HepG2 (cell line): ENCODE data around the gene KIF27. TPM values are rescaled to one million over a fixed set of nuclear protein-coding genes. Genes with fewer than 3 reads are reported as not detected.

Source experiments
- ATAC-seq: fragments of 200-7000 bp; cut with Tn5 transposase; 3 replicates; pipeline ENCODE4 v1.9.1; 2020; ENCODE audit warnings: mild to moderate bottlenecking, moderate library complexity
- BruUV-seq: library from RNA; stranded (reverse); fragments of 400-500 nt; replicated peaks from 2 replicates; lab custom pipeline; 2021; lab: Mats Ljungman, UMichigan
- CTCF ChIA-PET: fragments of 300-600 bp; formaldehyde crosslinking; extraction: SDS; loops from one replicate; lab custom pipeline; 2021; ENCODE audit warnings: low total read pairs, inconsistent platforms, low intra/inter-chr PET ratio; lab: Yijun Ruan, JAX
- POLR2A ChIA-PET: fragments of 350-600 bp; sonication (Branson Sonifier 250); formaldehyde crosslinking; loops from one replicate; lab custom pipeline; 2020; ENCODE audit warnings: antibody characterized with exemption, inconsistent platforms; lab: Yijun Ruan, JAX
- DNase-seq: peaks from one replicate; pipeline ENCODE4 v3.0.0-alpha.2; 2015; ENCODE audit warnings: low spot score
- FAIRE-seq: peaks from 3 replicates; lab custom pipeline; 2011; peaks lifted over from hg19 to GRCh38; lab: Jason Lieb, UNC
- H2AFZ ChIP-seq: one replicate; pipeline ENCODE4 v1.6.1; 2011; ENCODE audit warnings: low read length, inconsistent platforms
- H3K27ac ChIP-seq: fragments of 300-600 bp; 3 replicates; pipeline ENCODE4 v1.8.0; 2011; ENCODE audit warnings: mixed run types, mild to moderate bottlenecking, mixed read lengths, low read length, inconsistent platforms; ENCODE audit not compliant: insufficient read depth; ENCODE audit errors: extremely low read length
- H3K27me3 ChIP-seq, 2 experiments: fragments of 200-600 bp in 1 of 2; 2 replicates in 1 of 2; 3 replicates in 1 of 2; pipeline versions ENCODE4 v1.6.0 to v1.8.0; 2011; ENCODE audit warnings: low read length in 2 of 2, mild to moderate bottlenecking in 2 of 2, moderate library complexity in 2 of 2, inconsistent platforms in 1 of 2; ENCODE audit not compliant: insufficient read depth in 2 of 2, control insufficient read depth in 1 of 2
- H3K36me3 ChIP-seq, 2 experiments: fragments of 200-600 bp in 1 of 2; replicated peaks in 1 of 2; 2 replicates in 1 of 2; 3 replicates in 1 of 2; pipeline versions ENCODE4 v1.5.1 to v1.8.0; 2011; ENCODE audit warnings: low read length in 2 of 2, inconsistent platforms in 1 of 2; ENCODE audit not compliant: insufficient read depth in 2 of 2, control insufficient read depth in 1 of 2
- H3K4me1 ChIP-seq: 2 replicates; pipeline ENCODE4 v1.5.1; 2012; ENCODE audit warnings: low read length, inconsistent platforms; ENCODE audit not compliant: insufficient read depth
- H3K4me2 ChIP-seq: 2 replicates; pipeline ENCODE4 v1.6.0; 2011; ENCODE audit warnings: low read depth, low read length, inconsistent platforms
- H3K4me3 ChIP-seq, 3 experiments: fragments of 200-600 bp in 1 of 3; sonication (generic), shearing (Covaris generic) in 1 of 3; replicated peaks in 1 of 3; 2 replicates each; pipeline ENCODE4 v1.5.1; 2011 to 2016; ENCODE audit warnings: low read length in 3 of 3, inconsistent platforms in 2 of 3, low read depth in 2 of 3, mild to moderate bottlenecking in 2 of 3, control low read depth in 1 of 3, mixed read lengths in 1 of 3; ENCODE audit not compliant: insufficient read depth in 1 of 3
- H3K79me2 ChIP-seq: one replicate; pipeline ENCODE4 v1.6.1; 2011; ENCODE audit warnings: low read length, inconsistent platforms; ENCODE audit not compliant: insufficient read depth
- H3K9ac ChIP-seq: 2 replicates; pipeline ENCODE4 v1.6.0; 2011; ENCODE audit warnings: mild to moderate bottlenecking, low read depth, low read length, inconsistent platforms; ENCODE audit not compliant: insufficient read depth
- H3K9me3 ChIP-seq: 2 replicates; pipeline ENCODE4 v1.5.1; 2012; ENCODE audit warnings: mild to moderate bottlenecking, low read length
- H4K20me1 ChIP-seq: 2 replicates; pipeline ENCODE4 v1.6.0; 2011; ENCODE audit warnings: inconsistent platforms, mild to moderate bottlenecking, low read length, moderate library complexity; ENCODE audit not compliant: insufficient read depth
- ARID2 ChIP-seq: sonication (generic); formaldehyde crosslinking; IDR thresholded peaks from 2 replicates; pipeline ENCODE4 v1.8.1; 2022; ENCODE audit warnings: mild to moderate bottlenecking, missing genetic modification reagents, borderline replicate concordance
- BCL3 ChIP-seq: sonication (generic); formaldehyde crosslinking; IDR thresholded peaks from 2 replicates; pipeline ENCODE4 v1.5.1; 2020; ENCODE audit warnings: mild to moderate bottlenecking, missing genetic modification reagents, moderate library complexity
- DNMT1 ChIP-seq: sonication (generic); formaldehyde crosslinking; IDR thresholded peaks from 2 replicates; pipeline ENCODE4 v1.5.1; 2020; ENCODE audit warnings: mild to moderate bottlenecking, missing genetic modification reagents
- E2F5 ChIP-seq: sonication (generic); formaldehyde crosslinking; conservative IDR thresholded peaks from 2 replicates; pipeline ENCODE4 v1.4.0; 2020; ENCODE audit warnings: missing genetic modification reagents
- MIXL1 ChIP-seq: IDR thresholded peaks from 2 replicates; pipeline ENCODE4 v1.6.1; 2016
- YEATS4 ChIP-seq: sonication (generic); formaldehyde crosslinking; IDR thresholded peaks from 2 replicates; pipeline ENCODE4 v1.4.0; 2020; ENCODE audit warnings: missing genetic modification reagents, borderline replicate concordance
- ZNF282 ChIP-seq: fragments of 450-650 bp; IDR thresholded peaks from 2 replicates; pipeline ENCODE4 v1.6.1; 2018; ENCODE audit not compliant: partially characterized antibody
- ZNF850 ChIP-seq: sonication (generic); formaldehyde crosslinking; conservative IDR thresholded peaks from 2 replicates; pipeline ENCODE4 v1.9.0; 2021; ENCODE audit warnings: mild to moderate bottlenecking, missing genetic modification reagents
- ZSCAN30 ChIP-seq: sonication (generic); formaldehyde crosslinking; IDR thresholded peaks from 2 replicates; pipeline ENCODE4 v1.5.0; 2020; ENCODE audit warnings: mild to moderate bottlenecking, missing genetic modification reagents
- WGBS: methylation state at CpG from one replicate; pipeline ENCODE4 v1.1.6; 2017; ENCODE audit warnings: low lambda C conversion rate; 5-methylcytosine and 5-hydroxymethylcytosine counted together
- in situ Hi-C: cut with HindIII; loops from 2 replicates; pipeline ENCODE4 v1.10.0; 2017; ENCODE audit warnings: low pct_unique_long_range_greater_than_20kb; ENCODE audit not compliant: extremely low pct_ligation_motif_present
- intact Hi-C: fragments of 100-400 bp; cut with micrococcal nuclease; formaldehyde crosslinking; loops from one replicate; pipeline ENCODE4 v1.10.0; 2022; ENCODE audit not compliant: unreplicated experiment
- microRNA-seq: library from miRNA; unstranded; fragments of <30 nt; microRNA quantifications from one replicate; pipeline ENCODE4, GENCODE V29; 2020
- polyA plus RNA-seq, 8 experiments: library from polyadenylated mRNA; depleted of rRNA in 3 of 8; stranded (reverse) in 7 of 8; unstranded in 1 of 8; fragments of >200 nt; fragmentation: Illumina TruSeq in 4 of 8; extraction: Trizol in 4 of 8; gene quantifications; 2 replicates each; pipeline versions ENCODE4 v1.2.1 to v1.2.3, GENCODE V29; 2011 to 2016; ENCODE audit warnings: low read depth in 4 of 8, missing spikeins in 1 of 8, mixed read lengths in 1 of 8; ENCODE audit not compliant: insufficient read depth in 1 of 8
- total RNA-seq, 5 experiments: library from RNA; depleted of rRNA; stranded (reverse); fragments of >200 nt; fragmentation: Illumina TruSeq; extraction: Trizol; gene quantifications; 2 replicates each; pipeline ENCODE4 v1.2.3, GENCODE V29; 2016; ENCODE audit warnings: low read depth in 1 of 5
- TF ChIP-seq, protein P1 (sequence below): sonication (generic); formaldehyde crosslinking; IDR thresholded peaks from 2 replicates; pipeline ENCODE4 v1.5.0; 2020; ENCODE audit warnings: mild to moderate bottlenecking, missing genetic modification reagents

Gene KIF27
- total and polyA plus RNA-seq, 2 of the 13 experiments (the other 11 are each of a cell fraction or from before 2014, with no cell fraction given): 0.95 to 4.1 TPM

DNA sequence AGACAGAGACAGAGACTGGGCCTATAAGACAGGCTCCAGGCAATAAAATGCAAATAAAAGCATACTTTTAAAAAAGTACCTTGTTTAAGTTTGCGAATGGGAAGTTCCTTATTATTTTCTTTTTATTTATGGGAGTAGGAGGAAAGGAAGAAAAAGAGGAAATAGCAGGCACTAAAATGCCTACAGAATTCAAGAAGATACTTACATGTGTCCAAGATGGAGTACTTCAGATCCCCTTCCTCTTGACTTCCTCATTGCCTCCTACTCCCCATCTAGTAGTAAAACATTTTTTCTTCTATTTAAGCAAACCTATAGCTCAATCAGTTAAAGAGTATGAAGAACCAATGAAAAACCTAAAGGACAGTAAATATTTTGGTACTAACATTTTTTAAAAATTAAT is 128.5 kb downstream of the KIF27 start:
- BruUV-seq: no TSS peak
- no peak overlapping the region for H2AFZ ChIP-seq

More for the DNA sequence above, 128.5 kb downstream of the KIF27 start:
- H4K20me1 ChIP-seq: no peaks in the 10 kb centered on the region
- POLR2A ChIA-PET: no interaction called here
- no peak for TF ChIP-seq BCL3 (CRISPR knock-in tag)
- no peak for TF ChIP-seq ARID2 (CRISPR knock-in tag)
- TF ChIP-seq, protein P1, sequence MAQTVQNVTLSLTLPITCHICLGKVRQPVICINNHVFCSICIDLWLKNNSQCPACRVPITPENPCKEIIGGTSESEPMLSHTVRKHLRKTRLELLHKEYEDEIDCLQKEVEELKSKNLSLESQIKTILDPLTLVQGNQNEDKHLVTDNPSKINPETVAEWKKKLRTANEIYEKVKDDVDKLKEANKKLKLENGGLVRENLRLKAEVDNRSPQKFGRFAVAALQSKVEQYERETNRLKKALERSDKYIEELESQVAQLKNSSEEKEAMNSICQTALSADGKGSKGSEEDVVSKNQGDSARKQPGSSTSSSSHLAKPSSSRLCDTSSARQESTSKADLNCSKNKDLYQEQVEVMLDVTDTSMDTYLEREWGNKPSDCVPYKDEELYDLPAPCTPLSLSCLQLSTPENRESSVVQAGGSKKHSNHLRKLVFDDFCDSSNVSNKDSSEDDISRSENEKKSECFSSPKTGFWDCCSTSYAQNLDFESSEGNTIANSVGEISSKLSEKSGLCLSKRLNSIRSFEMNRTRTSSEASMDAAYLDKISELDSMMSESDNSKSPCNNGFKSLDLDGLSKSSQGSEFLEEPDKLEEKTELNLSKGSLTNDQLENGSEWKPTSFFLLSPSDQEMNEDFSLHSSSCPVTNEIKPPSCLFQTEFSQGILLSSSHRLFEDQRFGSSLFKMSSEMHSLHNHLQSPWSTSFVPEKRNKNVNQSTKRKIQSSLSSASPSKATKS (CRISPR knock-in tag): no peak
- no peak for TF ChIP-seq YEATS4 (CRISPR knock-in tag)
- no peak for TF ChIP-seq ZSCAN30 (CRISPR knock-in tag)
- no peak for TF ChIP-seq DNMT1
- TF ChIP-seq ZNF282: no peak
- no peak for TF ChIP-seq ZNF850
- TF ChIP-seq MIXL1 (CRISPR knock-in tag): no peak
- no peak for TF ChIP-seq E2F5
- TF ChIP-seq, all 625 proteins: peak for 0
- CTCF ChIA-PET: no interaction called here
- 90% methylated on average over 1 of the region's 1 CpG for WGBS
- Histone ChIP-seq H3K4me2 (no peak overlapping the region), H3K9ac (no peak overlapping the region), H3K27me3 (no peaks in the 10 kb centered on the region), H3K27ac (no peak overlapping the region), H3K4me1 (no peaks in the 10 kb centered on the region), H3K4me3 (no peak overlapping the region), H3K9me3 (no peaks in the 10 kb centered on the region), H3K79me2 (no peaks in the 10 kb centered on the region), H3K36me3 (peaks cover 0 to 9% of the 10 kb centered on the region in 2 experiments; a peak in 2 of 5 replicates)
- in situ Hi-C loops (no loop called here), intact Hi-C loops (no loop called here)
- ATAC-seq (no peak), FAIRE-seq (no peak), DNase-seq (no peak)

Small RNAs within 50 kb of the gene (microRNA-seq; reads per million reads assigned to microRNA genes)
- gene MIR7-1: 153 reads per million, percentile 76 among the genes with 10 or more reads in this experiment

Other genes with a start within 250 kb of the KIF27 start
- gene UBQLN1, start 213.5 kb downstream of the KIF27 start, total RNA-seq (2016; rRNA removed; fragmentation: Illumina TruSeq; extraction: Trizol): 83.8 and 99.6 TPM in 2 replicates
- 78.1 and 85.7 TPM in 2 replicates for gene UBQLN1, start 213.5 kb downstream of the KIF27 start, polyA plus RNA-seq (2011; rRNA removed)
- gene GKAP1, start 103.7 kb downstream of the KIF27 start, total RNA-seq (2016; rRNA removed; fragmentation: Illumina TruSeq; extraction: Trizol): 5.8 and 6.1 TPM in 2 replicates
- 3.8 and 5.6 TPM in 2 replicates for gene GKAP1, start 103.7 kb downstream of the KIF27 start, polyA plus RNA-seq (2011; rRNA removed)
- gene HNRNPK, start 58.8 kb upstream of the KIF27 start, total RNA-seq (2016; rRNA removed; fragmentation: Illumina TruSeq; extraction: Trizol): 712 and 973 TPM in 2 replicates
- gene HNRNPK, start 58.8 kb upstream of the KIF27 start, polyA plus RNA-seq (2011; rRNA removed): 315 and 321 TPM in 2 replicates
- 3.7 and 18.4 TPM in 2 replicates for gene RMI1, start 59.4 kb upstream of the KIF27 start, total RNA-seq (2016; rRNA removed; fragmentation: Illumina TruSeq; extraction: Trizol)
- gene RMI1, start 59.4 kb upstream of the KIF27 start, polyA plus RNA-seq (2011; rRNA removed): 0.54 and 0.61 TPM in 2 replicates